HG03565 (cell line): ENCODE results near the gene DOLPP1.
"Not testable (repeated sequence)": the region's sequence is repeated elsewhere in the genome, so short reads cannot be mapped to it uniquely, and the experiment has no call there.

Experiments used
- ATAC-seq: cut with Tn5 transposase; IDR thresholded peaks from one replicate; pipeline ENCODE4 v1.9.1; 2021; ENCODE audit warnings: mild to moderate bottlenecking, moderate library complexity; ENCODE audit not compliant: unreplicated experiment

DOLPP1 gene

GRCh38 chr9:129109952-129110739 lies 29.2 kb downstream of the DOLPP1 start:
- no peak for ATAC-seq

GRCh38 chr9:129110740-129111527 lies 30.0 kb downstream of the DOLPP1 start, which contains the start of the genes CRAT and PTPA:
Gene CRAT, minus strand, starts transcription at chr9:129110793. Its CDS starts 284 bp downstream, at chr9:129110509.
Gene PTPA, plus strand, starts transcription at chr9:129111415. Its CDS starts 186 bp downstream, at chr9:129111601.
- ATAC-seq = peak; percentile 68

GRCh38 chr9:129111528-129112151 lies 30.7 kb downstream of the DOLPP1 start:
- no peak for ATAC-seq

- ATAC-seq = not testable (repeated sequence)
Measured at GRCh38 chr9:129112526-129112925, 31.6 kb downstream of the DOLPP1 start.

GRCh38 chr9:129113645-129114304 lies 32.9 kb downstream of the DOLPP1 start:
- ATAC-seq = no peak

- ATAC-seq = no peak
Measured at GRCh38 chr9:129118799-129119198, 37.9 kb downstream of the DOLPP1 start.

- ATAC-seq = no peak
Measured at GRCh38 chr9:129121483-129121882, 40.6 kb downstream of the DOLPP1 start.

- no peak for ATAC-seq
Measured at GRCh38 chr9:129122133-129122532, 41.2 kb downstream of the DOLPP1 start.

GRCh38 chr9:129122976-129123375 lies 42.1 kb downstream of the DOLPP1 start:
- ATAC-seq = not testable (repeated sequence)

- ATAC-seq = no peak
Measured at GRCh38 chr9:129124506-129125069, 43.7 kb downstream of the DOLPP1 start.

- ATAC-seq = no peak
Measured at GRCh38 chr9:129125478-129125877, 44.6 kb downstream of the DOLPP1 start.

GRCh38 chr9:129126749-129127618 lies 46.1 kb downstream of the DOLPP1 start:
- no peak for ATAC-seq

GRCh38 chr9:129128689-129129088 lies 47.8 kb downstream of the DOLPP1 start:
- ATAC-seq = no peak

GRCh38 chr9:129130271-129130670 lies 49.4 kb downstream of the DOLPP1 start:
- not testable (repeated sequence) for ATAC-seq

- ATAC-seq = no peak
Measured at GRCh38 chr9:129130791-129131190, 49.9 kb downstream of the DOLPP1 start.

GRCh38 chr9:129131300-129132145 lies 50.6 kb downstream of the DOLPP1 start:
- peak; percentile 60 for ATAC-seq

- ATAC-seq = no peak
Measured at GRCh38 chr9:129133082-129133481, 52.2 kb downstream of the DOLPP1 start.

GRCh38 chr9:129135476-129135875 lies 54.6 kb downstream of the DOLPP1 start:
- ATAC-seq = no peak
